HepG2 (cell line): ENCODE measurements around the gene TMEM151A. TPM values are rescaled to one million over a fixed set of nuclear protein-coding genes. Genes with fewer than 3 reads are reported as not detected.

Source experiments
- ATAC-seq: fragments of 200-7000 bp; cut with Tn5 transposase; 3 replicates; pipeline ENCODE4 v1.9.1; 2020; ENCODE audit warnings: mild to moderate bottlenecking, moderate library complexity
- BruUV-seq: library from RNA; stranded (reverse); fragments of 400-500 nt; replicated peaks from 2 replicates; lab custom pipeline; 2021; lab: Mats Ljungman, UMichigan
- CTCF ChIA-PET: fragments of 300-600 bp; formaldehyde crosslinking; extraction: SDS; loops from one replicate; lab custom pipeline; 2021; ENCODE audit warnings: low total read pairs, inconsistent platforms, low intra/inter-chr PET ratio; lab: Yijun Ruan, JAX
- POLR2A ChIA-PET: fragments of 350-600 bp; sonication (Branson Sonifier 250); formaldehyde crosslinking; loops from one replicate; lab custom pipeline; 2020; ENCODE audit warnings: antibody characterized with exemption, inconsistent platforms; lab: Yijun Ruan, JAX
- DNase-seq: peaks from one replicate; pipeline ENCODE4 v3.0.0-alpha.2; 2015; ENCODE audit warnings: low spot score
- FAIRE-seq: peaks from 3 replicates; lab custom pipeline; 2011; peaks lifted over from hg19 to GRCh38; lab: Jason Lieb, UNC
- H2AFZ ChIP-seq: one replicate; pipeline ENCODE4 v1.6.1; 2011; ENCODE audit warnings: low read length, inconsistent platforms
- H3K27ac ChIP-seq: fragments of 300-600 bp; 3 replicates; pipeline ENCODE4 v1.8.0; 2011; ENCODE audit warnings: mixed run types, mild to moderate bottlenecking, mixed read lengths, low read length, inconsistent platforms; ENCODE audit not compliant: insufficient read depth; ENCODE audit errors: extremely low read length
- H3K27me3 ChIP-seq, 2 experiments: fragments of 200-600 bp in 1 of 2; 2 replicates in 1 of 2; 3 replicates in 1 of 2; pipeline versions ENCODE4 v1.6.0 to v1.8.0; 2011; ENCODE audit warnings: low read length in 2 of 2, mild to moderate bottlenecking in 2 of 2, moderate library complexity in 2 of 2, inconsistent platforms in 1 of 2; ENCODE audit not compliant: insufficient read depth in 2 of 2, control insufficient read depth in 1 of 2
- H3K36me3 ChIP-seq, 2 experiments: fragments of 200-600 bp in 1 of 2; replicated peaks in 1 of 2; 2 replicates in 1 of 2; 3 replicates in 1 of 2; pipeline versions ENCODE4 v1.5.1 to v1.8.0; 2011; ENCODE audit warnings: low read length in 2 of 2, inconsistent platforms in 1 of 2; ENCODE audit not compliant: insufficient read depth in 2 of 2, control insufficient read depth in 1 of 2
- H3K4me1 ChIP-seq: 2 replicates; pipeline ENCODE4 v1.5.1; 2012; ENCODE audit warnings: low read length, inconsistent platforms; ENCODE audit not compliant: insufficient read depth
- H3K4me2 ChIP-seq: 2 replicates; pipeline ENCODE4 v1.6.0; 2011; ENCODE audit warnings: low read depth, low read length, inconsistent platforms
- H3K4me3 ChIP-seq, 3 experiments: fragments of 200-600 bp in 1 of 3; sonication (generic), shearing (Covaris generic) in 1 of 3; replicated peaks in 1 of 3; 2 replicates each; pipeline ENCODE4 v1.5.1; 2011 to 2016; ENCODE audit warnings: low read length in 3 of 3, inconsistent platforms in 2 of 3, low read depth in 2 of 3, mild to moderate bottlenecking in 2 of 3, control low read depth in 1 of 3, mixed read lengths in 1 of 3; ENCODE audit not compliant: insufficient read depth in 1 of 3
- H3K79me2 ChIP-seq: one replicate; pipeline ENCODE4 v1.6.1; 2011; ENCODE audit warnings: low read length, inconsistent platforms; ENCODE audit not compliant: insufficient read depth
- H3K9ac ChIP-seq: 2 replicates; pipeline ENCODE4 v1.6.0; 2011; ENCODE audit warnings: mild to moderate bottlenecking, low read depth, low read length, inconsistent platforms; ENCODE audit not compliant: insufficient read depth
- H3K9me3 ChIP-seq: 2 replicates; pipeline ENCODE4 v1.5.1; 2012; ENCODE audit warnings: mild to moderate bottlenecking, low read length
- H4K20me1 ChIP-seq: 2 replicates; pipeline ENCODE4 v1.6.0; 2011; ENCODE audit warnings: inconsistent platforms, mild to moderate bottlenecking, low read length, moderate library complexity; ENCODE audit not compliant: insufficient read depth
- ADNP ChIP-seq: sonication (generic); formaldehyde crosslinking; IDR thresholded peaks from 2 replicates; pipeline ENCODE4 v1.4.0; 2020; ENCODE audit warnings: missing genetic modification reagents
- CBFB ChIP-seq: sonication (generic); formaldehyde crosslinking; IDR thresholded peaks from 2 replicates; pipeline ENCODE4 v1.4.0; 2020; ENCODE audit warnings: missing genetic modification reagents
- CHD4 ChIP-seq: fragments of 200-600 bp; sonication (generic); IDR thresholded peaks from 2 replicates; pipeline ENCODE4 v1.7.0; 2017; ENCODE audit warnings: mild to moderate bottlenecking, low read length, borderline replicate concordance
- GLI4 ChIP-seq: sonication (generic); formaldehyde crosslinking; IDR thresholded peaks from 2 replicates; pipeline ENCODE4 v1.5.1; 2020; ENCODE audit warnings: missing genetic modification reagents, mild to moderate bottlenecking, moderate library complexity, borderline replicate concordance
- JARID2 ChIP-seq: sonication (generic); formaldehyde crosslinking; IDR thresholded peaks from 2 replicates; pipeline ENCODE4 v1.8.1; 2023; ENCODE audit warnings: missing genetic modification reagents, inconsistent platforms; ENCODE audit not compliant: insufficient replicate concordance
- KDM1A ChIP-seq: IDR thresholded peaks from 2 replicates; pipeline ENCODE4 v1.6.1; 2016; ENCODE audit warnings: missing compliant biosample characterization
- KDM2A ChIP-seq: sonication (generic); formaldehyde crosslinking; IDR thresholded peaks from 2 replicates; pipeline ENCODE4 v1.4.0; 2020; ENCODE audit warnings: low read depth, missing genetic modification reagents, borderline replicate concordance
- ZBTB7A ChIP-seq: sonication (generic); formaldehyde crosslinking; IDR thresholded peaks from 2 replicates; pipeline ENCODE4 v1.8.0; 2022; ENCODE audit warnings: mild to moderate bottlenecking, missing genetic modification reagents
- ZMYM3 ChIP-seq: sonication (generic); formaldehyde crosslinking; IDR thresholded peaks from 2 replicates; pipeline ENCODE4 v1.5.1; 2020; ENCODE audit warnings: mild to moderate bottlenecking, missing genetic modification reagents
- ZNF629 ChIP-seq: sonication (generic); formaldehyde crosslinking; conservative IDR thresholded peaks from 2 replicates; pipeline ENCODE4 v1.5.0; 2020; ENCODE audit warnings: missing genetic modification reagents
- WGBS: methylation state at CpG from one replicate; pipeline ENCODE4 v1.1.6; 2017; ENCODE audit warnings: low lambda C conversion rate; 5-methylcytosine and 5-hydroxymethylcytosine counted together
- in situ Hi-C: cut with HindIII; loops from 2 replicates; pipeline ENCODE4 v1.10.0; 2017; ENCODE audit warnings: low pct_unique_long_range_greater_than_20kb; ENCODE audit not compliant: extremely low pct_ligation_motif_present
- intact Hi-C: fragments of 100-400 bp; cut with micrococcal nuclease; formaldehyde crosslinking; loops from one replicate; pipeline ENCODE4 v1.10.0; 2022; ENCODE audit not compliant: unreplicated experiment
- polyA plus RNA-seq, 8 experiments: library from polyadenylated mRNA; depleted of rRNA in 3 of 8; stranded (reverse) in 7 of 8; unstranded in 1 of 8; fragments of >200 nt; fragmentation: Illumina TruSeq in 4 of 8; extraction: Trizol in 4 of 8; gene quantifications; 2 replicates each; pipeline versions ENCODE4 v1.2.1 to v1.2.3, GENCODE V29; 2011 to 2016; ENCODE audit warnings: low read depth in 4 of 8, missing spikeins in 1 of 8, mixed read lengths in 1 of 8; ENCODE audit not compliant: insufficient read depth in 1 of 8
- total RNA-seq, 5 experiments: library from RNA; depleted of rRNA; stranded (reverse); fragments of >200 nt; fragmentation: Illumina TruSeq; extraction: Trizol; gene quantifications; 2 replicates each; pipeline ENCODE4 v1.2.3, GENCODE V29; 2016; ENCODE audit warnings: low read depth in 1 of 5

Gene TMEM151A
- total and polyA plus RNA-seq, 2 of the 13 experiments (the other 11 are each of a cell fraction or from before 2014, with no cell fraction given), result 0.18 to 0.33 TPM

DNA sequence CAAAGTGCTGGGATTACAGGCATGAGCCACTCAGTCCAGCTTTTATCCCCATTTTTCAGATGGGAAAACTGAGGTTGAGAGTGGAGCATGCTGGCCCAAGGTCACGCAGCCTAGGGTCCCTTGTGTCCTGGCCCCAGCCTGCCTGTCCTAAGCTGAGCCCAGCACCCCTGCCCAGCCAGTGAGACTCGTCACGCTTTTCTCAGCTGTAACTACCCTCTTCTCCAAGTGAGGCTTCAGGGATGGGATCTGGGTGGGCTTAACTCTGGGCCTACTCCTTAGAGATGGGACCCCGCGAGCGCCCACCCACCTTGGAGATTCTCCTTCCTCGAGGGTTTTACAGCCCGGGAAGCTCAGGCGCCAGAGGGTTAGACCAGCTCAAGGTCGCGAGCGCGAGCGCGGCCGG is 390 bp upstream of the TMEM151A start:
- in situ Hi-C loops, result loop anchor here (5.0 kb wide), 1 partner anchor 36 kb away; no protein-coding TSS in a partner anchor
- peaks cover 22% of the 10 kb centered on the region for H3K79me2 ChIP-seq
- peaks cover 3 to 27% of the 10 kb centered on the region in 2 experiments; a peak in 4 of 5 replicates for H3K27me3 ChIP-seq
- H3K9me3 ChIP-seq, result no peaks in the 10 kb centered on the region
- 33% methylated on average over 6 of the region's 16 CpGs for WGBS
- no peak overlapping the region for H2AFZ ChIP-seq
- intact Hi-C loops, result no loop called here
- H3K4me3 ChIP-seq, result peak overlapping the region; percentile 37 to 70 (median 56); a peak in 5 of 6 replicates
- peaks cover 54% of the 10 kb centered on the region for H3K4me1 ChIP-seq
- DNase-seq (no peak), FAIRE-seq (no peak), ATAC-seq (no peak)
- POLR2A ChIA-PET, result interaction anchor here (1.1 to 1.4 kb wide), 2 partner anchors 21 to 60 kb away, joined by 3 to 21 read pairs; no protein-coding TSS in a partner anchor
- peaks cover 0 to 9% of the 10 kb centered on the region in 2 experiments; a peak in 2 of 5 replicates for H3K36me3 ChIP-seq
- no peak overlapping the region for H3K9ac ChIP-seq
- H4K20me1 ChIP-seq, result no peaks in the 10 kb centered on the region
- TF ChIP-seq ADNP (CRISPR knock-in tag) (peak; percentile 58; the same call in 1 of the 2 replicates), CBFB (CRISPR knock-in tag) (no peak), JARID2 (no peak), CHD4 (peak; percentile 61; the same call in 1 of the 2 replicates), ZBTB7A (0 out of 2 replicates have a peak, but pooled peaks have one; percentile 31), ZNF629 (CRISPR knock-in tag) (peak; percentile 96), KDM2A (CRISPR knock-in tag) (peak; percentile 19; the same call in 1 of the 2 replicates), GLI4 (CRISPR knock-in tag) (no peak), KDM1A (CRISPR knock-in tag) (peak; percentile 65; the same call in 1 of the 2 replicates), ZMYM3 (CRISPR knock-in tag) (peak; percentile 84)
- no peak overlapping the region for H3K27ac ChIP-seq
- no TSS peak for BruUV-seq
- CTCF ChIA-PET, result no interaction called here
- H3K4me2 ChIP-seq, result peak overlapping the region; percentile 74
